DND-41 (cell line): ENCODE data around the gene SLC30A10.

Experiments
- ATAC-seq: fragments of 200-7000 bp; cut with Tn5 transposase; 3 replicates; pipeline ENCODE4 v1.9.1; 2021; ENCODE audit warnings: low read depth; ENCODE audit not compliant: insufficient read depth
- DNase-seq: peaks from one replicate; pipeline ENCODE4 v3.0.0-alpha.2; 2020
- H2AFZ ChIP-seq: 2 replicates; pipeline ENCODE4 v1.6.0; 2012; ENCODE audit warnings: low read depth, low read length
- H3K27ac ChIP-seq: 2 replicates; pipeline ENCODE4 v1.5.1; 2012; ENCODE audit warnings: low read length, inconsistent platforms
- H3K27me3 ChIP-seq: fragments of 200-600 bp; sonication (generic); 2 replicates; pipeline ENCODE4 v1.6.0; 2012; ENCODE audit warnings: low read length, mild to moderate bottlenecking, inconsistent platforms; ENCODE audit not compliant: insufficient read depth, poor library complexity
- H3K36me3 ChIP-seq: 2 replicates; pipeline ENCODE4 v1.5.1; 2012; ENCODE audit warnings: low read length, inconsistent platforms; ENCODE audit not compliant: insufficient read depth
- H3K4me1 ChIP-seq: 2 replicates; pipeline ENCODE4 v1.5.1; 2012; ENCODE audit warnings: mild to moderate bottlenecking, low read length; ENCODE audit not compliant: insufficient read depth
- H3K4me2 ChIP-seq: 2 replicates; pipeline ENCODE4 v1.6.0; 2012; ENCODE audit warnings: mild to moderate bottlenecking, moderate library complexity, low read length, inconsistent platforms; ENCODE audit not compliant: insufficient read depth
- H3K4me3 ChIP-seq, 2 experiments: fragments of 200-600 bp in 1 of 2; shearing (Covaris generic) in 1 of 2; 2 replicates each; pipeline ENCODE4 v1.5.1; 2012 to 2016; ENCODE audit warnings: inconsistent platforms in 2 of 2, low read length in 2 of 2, mild to moderate bottlenecking in 2 of 2, low read depth in 1 of 2, moderate library complexity in 1 of 2
- H3K79me2 ChIP-seq: 2 replicates; pipeline ENCODE4 v1.6.0; 2012; ENCODE audit warnings: low read length, inconsistent platforms; ENCODE audit not compliant: insufficient read depth
- H3K9ac ChIP-seq: 2 replicates; pipeline ENCODE4 v1.6.0; 2012; ENCODE audit warnings: low read depth, mild to moderate bottlenecking, inconsistent platforms, low read length, moderate library complexity
- H3K9me3 ChIP-seq: 2 replicates; pipeline ENCODE4 v1.5.1; 2012; ENCODE audit warnings: low read length, moderate library complexity, mild to moderate bottlenecking, inconsistent platforms; ENCODE audit not compliant: insufficient read depth, severe bottlenecking
- H4K20me1 ChIP-seq: 2 replicates; pipeline ENCODE4 v1.6.0; 2012; ENCODE audit warnings: low read length; ENCODE audit not compliant: insufficient read depth
- CTCF ChIP-seq: IDR thresholded peaks from 2 replicates; pipeline ENCODE4 v1.5.1; 2012; ENCODE audit warnings: borderline replicate concordance, low read length, moderate library complexity, mild to moderate bottlenecking; ENCODE audit not compliant: poor library complexity, severe bottlenecking; ENCODE audit errors: extremely low read depth
- EZH2 ChIP-seq: IDR thresholded peaks from 3 replicates; pipeline ENCODE4 v1.6.1; 2012; ENCODE audit warnings: borderline replicate concordance, low read depth, mild to moderate bottlenecking, moderate library complexity, low read length, inconsistent platforms; ENCODE audit not compliant: severe bottlenecking

The SLC30A10 gene

GRCh38 chr1:219885680-219886079, 42.7 kb downstream of the SLC30A10 start:
- no peaks in the 10 kb centered on the region for H3K79me2 ChIP-seq
- H3K36me3 ChIP-seq: no peaks in the 10 kb centered on the region
- ATAC-seq (no peak), DNase-seq (no peak)
- H3K27me3 ChIP-seq: no peaks in the 10 kb centered on the region
- no peaks in the 10 kb centered on the region for H3K4me1 ChIP-seq
- H3K4me3 ChIP-seq: no peak overlapping the region
- no peak for TF ChIP-seq EZH2
- TF ChIP-seq CTCF: no peak
- no peaks in the 10 kb centered on the region for H3K9me3 ChIP-seq
- H3K9ac ChIP-seq: no peak overlapping the region
- H2AFZ ChIP-seq: no peak overlapping the region
- H3K27ac ChIP-seq: no peak overlapping the region
- H4K20me1 ChIP-seq: no peaks in the 10 kb centered on the region
- no peak overlapping the region for H3K4me2 ChIP-seq

GRCh38 chr1:219883400-219884332, 44.7 kb downstream of the SLC30A10 start:
- Histone ChIP-seq H3K4me1 (no peaks in the 10 kb centered on the region), H3K79me2 (no peaks in the 10 kb centered on the region), H3K9me3 (no peaks in the 10 kb centered on the region), H3K27me3 (no peaks in the 10 kb centered on the region), H2AFZ (no peak overlapping the region), H3K4me2 (no peak overlapping the region), H3K27ac (no peak overlapping the region), H3K36me3 (no peaks in the 10 kb centered on the region), H4K20me1 (no peaks in the 10 kb centered on the region), H3K9ac (no peak overlapping the region), H3K4me3 (no peak overlapping the region)
- TF ChIP-seq EZH2 (no peak), CTCF (no peak)
- no peak for DNase-seq
- ATAC-seq: no peak

GRCh38 chr1:219882755-219883154, 45.6 kb downstream of the SLC30A10 start:
- H3K79me2 ChIP-seq: no peaks in the 10 kb centered on the region
- no peak overlapping the region for H3K4me3 ChIP-seq
- no peak overlapping the region for H3K9ac ChIP-seq
- no peak overlapping the region for H2AFZ ChIP-seq
- no peak overlapping the region for H3K4me2 ChIP-seq
- no peaks in the 10 kb centered on the region for H4K20me1 ChIP-seq
- H3K9me3 ChIP-seq: no peaks in the 10 kb centered on the region
- ATAC-seq (no peak), DNase-seq (no peak)
- H3K4me1 ChIP-seq: no peaks in the 10 kb centered on the region
- H3K36me3 ChIP-seq: no peaks in the 10 kb centered on the region
- no peak overlapping the region for H3K27ac ChIP-seq
- no peaks in the 10 kb centered on the region for H3K27me3 ChIP-seq
- TF ChIP-seq EZH2: no peak
- no peak for TF ChIP-seq CTCF
